T follicular helper cell (primary cell): Measurements from ENCODE around the gene BCR.

ENCODE experiments used
- DNase-seq: peaks from one replicate; pipeline ENCODE4 v3.0.0-alpha.2; 2020; ENCODE audit warnings: low read depth

The BCR gene

DNA sequence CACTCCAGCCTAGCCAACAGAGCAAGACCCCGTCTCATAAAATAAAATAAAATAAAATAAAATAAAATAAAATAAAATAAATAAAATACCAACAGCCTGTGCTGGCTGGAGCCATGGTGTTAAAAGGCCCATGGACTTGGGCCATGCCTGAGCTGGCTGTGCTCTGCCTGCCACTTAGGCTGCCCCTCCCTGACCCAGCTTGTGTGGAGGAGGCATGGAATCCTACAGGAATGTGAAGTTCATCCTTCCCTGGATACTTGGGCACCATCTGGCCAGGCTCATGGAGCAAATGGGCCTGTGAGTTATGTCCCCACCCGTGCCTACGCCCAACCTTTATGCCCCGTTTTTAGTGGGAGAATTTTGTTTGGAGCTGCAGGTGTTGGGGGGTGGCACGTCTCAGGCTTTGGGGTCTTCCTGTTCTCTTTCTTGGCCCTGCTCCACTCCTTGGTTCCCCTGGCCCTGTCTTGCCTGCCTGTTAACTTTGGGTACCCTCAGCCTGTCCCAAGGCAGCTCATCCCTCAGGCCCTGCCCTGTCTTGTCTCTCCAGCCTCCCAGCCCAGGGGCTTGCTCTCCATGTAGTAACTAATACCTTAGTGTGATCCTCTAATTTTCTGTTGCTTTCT lies 51.3 kb downstream of the BCR start:
- DNase-seq: no peak

DNA sequence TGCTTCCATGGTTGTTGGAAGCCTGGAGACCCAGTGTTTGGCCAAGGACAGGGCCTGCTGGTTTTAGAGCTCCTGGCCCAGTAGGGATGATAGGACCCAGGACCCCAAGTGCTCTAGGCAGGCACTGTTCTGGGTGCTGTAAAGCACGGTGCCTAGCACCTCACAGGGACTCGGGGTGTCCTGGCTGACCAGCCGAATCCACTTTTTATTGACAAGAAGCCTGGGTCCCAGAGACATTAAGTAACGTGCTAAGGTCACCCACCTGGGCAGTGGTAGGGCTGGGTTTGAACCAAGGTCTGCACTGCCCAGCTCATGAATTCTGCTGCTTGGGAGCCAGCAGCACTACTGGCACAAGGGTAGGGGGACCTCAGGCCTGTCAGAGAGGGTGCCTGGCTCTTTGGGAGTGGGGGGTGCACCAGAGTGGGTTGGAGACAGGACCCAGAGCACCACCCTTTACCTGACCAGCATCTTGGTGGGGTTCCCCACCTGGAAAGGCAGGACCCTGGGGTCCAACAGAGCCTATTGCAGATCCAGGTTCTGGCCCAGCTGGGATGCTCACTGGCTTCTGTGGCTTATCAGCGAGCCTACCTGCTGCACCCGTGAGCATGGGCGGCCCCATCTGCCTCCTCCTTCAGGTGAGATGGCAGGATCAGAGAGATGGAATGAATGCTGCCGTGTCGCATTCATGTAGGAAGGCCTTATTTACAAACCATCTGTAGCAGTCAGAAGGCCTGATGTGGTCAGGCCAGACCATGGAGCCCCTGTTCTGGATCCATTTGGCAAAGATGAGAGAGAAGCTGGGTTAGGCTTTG lies 52.0 kb downstream of the BCR start:
- no peak for DNase-seq

DNA sequence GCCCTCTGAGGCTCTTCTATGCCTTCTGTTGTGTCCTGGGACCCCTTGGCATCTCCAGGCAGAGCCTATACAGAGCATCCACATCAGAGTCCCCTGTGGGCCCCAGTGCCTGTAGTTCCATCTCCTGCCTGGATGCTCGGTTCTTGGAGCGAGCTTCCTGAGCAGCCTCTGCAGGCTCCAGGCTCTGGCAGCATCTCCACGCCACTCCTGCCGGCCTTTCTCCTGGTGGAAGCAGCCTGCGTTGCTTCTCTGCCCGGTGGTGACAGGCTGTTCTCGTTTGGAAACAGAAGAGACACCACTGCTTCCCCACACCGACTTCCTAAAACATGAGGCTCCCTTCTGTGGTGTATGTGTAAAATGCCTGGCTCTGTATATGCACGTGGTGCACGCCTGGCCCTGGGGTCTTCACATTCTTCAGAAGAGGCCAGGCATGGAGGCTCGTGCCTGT lies 52.8 kb downstream of the BCR start:
- no peak for DNase-seq

DNA sequence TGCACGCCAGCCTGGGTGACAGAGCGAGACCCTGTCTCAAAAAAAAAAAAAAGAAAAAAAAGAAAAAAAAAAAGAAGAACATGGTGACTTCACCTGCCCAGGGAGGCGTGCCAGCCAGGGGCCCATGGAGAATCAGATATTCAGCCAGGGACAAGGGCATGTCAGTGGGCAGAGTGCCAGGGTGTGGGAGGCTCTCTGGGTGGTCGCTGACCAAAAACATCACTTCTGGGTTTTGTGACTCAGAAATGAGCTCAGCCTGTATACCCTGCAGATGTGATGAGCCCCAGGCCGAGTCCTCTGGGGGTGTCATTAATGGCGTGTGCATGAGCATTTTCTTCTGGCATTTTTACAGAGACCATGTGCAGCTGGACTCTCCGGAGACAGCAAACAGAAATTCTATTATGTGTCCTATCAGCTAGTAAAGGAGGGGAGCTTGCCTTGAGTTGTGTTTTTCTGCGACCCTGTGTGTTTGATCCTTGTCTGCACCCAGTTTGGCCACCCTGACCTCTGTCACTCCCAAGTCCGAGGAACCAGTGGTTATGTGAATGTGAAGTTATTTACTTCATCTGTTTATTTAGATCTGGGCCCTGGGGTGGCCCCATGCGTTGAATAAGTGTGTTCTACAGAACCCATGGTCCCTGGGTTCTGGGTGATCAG lies 53.6 kb downstream of the BCR start:
- DNase-seq: no peak

DNA sequence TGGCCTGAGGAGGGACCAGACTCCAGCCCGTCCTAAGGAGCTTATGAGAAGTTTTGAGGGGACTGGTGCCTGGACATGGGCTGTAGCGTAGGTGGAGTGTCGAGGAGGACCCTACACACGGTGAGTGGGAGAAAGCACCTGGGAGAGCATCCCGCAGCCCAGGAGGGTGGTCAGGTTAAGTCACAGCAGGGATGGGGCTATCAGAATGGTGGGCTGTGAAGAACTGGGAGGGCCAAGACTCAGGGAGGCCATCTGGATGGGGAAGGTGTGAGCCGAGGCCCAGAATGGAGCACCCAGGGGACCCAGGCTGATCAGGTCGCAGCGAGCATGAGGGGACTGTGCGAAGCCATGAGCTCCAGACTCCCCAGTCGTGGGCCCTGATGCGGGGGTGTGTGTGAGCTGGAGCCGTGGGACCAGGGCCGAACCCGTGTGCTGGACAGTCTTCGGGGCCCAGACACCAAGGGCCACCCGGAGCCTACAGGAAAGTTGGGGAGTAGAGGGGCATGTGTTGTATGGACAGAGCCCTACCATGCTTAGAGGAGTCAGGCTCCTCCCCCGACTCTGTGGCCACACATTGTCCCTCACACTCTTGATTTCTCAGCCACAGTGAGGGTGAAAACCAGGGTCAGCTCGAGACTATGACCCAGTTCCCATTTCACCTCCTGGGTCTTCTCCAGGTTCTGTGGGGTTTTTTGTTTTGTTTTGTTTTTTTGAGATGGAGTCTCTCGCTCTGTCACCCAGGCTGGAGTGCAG lies 54.3 kb downstream of the BCR start:
- no peak for DNase-seq

DNA sequence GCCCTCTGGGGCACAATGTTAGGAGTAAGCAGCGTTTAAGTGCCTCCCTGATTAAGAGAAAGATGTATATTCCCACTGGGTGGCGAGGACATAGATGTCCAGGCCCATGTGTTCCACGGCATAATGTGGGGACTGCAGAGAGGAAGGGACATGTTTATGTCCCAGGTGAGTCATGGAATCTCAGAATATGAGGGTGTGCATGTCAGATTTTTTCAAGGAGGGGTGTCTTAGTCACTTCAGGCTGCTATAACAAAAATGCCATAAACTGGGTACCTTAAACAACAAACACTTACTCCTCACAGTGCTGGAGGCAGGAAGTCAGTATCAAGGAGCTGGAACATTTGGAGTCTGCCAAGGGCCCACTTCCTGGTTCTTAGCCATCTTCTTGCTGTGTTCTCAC lies 55.1 kb downstream of the BCR start:
- DNase-seq: no peak

DNA sequence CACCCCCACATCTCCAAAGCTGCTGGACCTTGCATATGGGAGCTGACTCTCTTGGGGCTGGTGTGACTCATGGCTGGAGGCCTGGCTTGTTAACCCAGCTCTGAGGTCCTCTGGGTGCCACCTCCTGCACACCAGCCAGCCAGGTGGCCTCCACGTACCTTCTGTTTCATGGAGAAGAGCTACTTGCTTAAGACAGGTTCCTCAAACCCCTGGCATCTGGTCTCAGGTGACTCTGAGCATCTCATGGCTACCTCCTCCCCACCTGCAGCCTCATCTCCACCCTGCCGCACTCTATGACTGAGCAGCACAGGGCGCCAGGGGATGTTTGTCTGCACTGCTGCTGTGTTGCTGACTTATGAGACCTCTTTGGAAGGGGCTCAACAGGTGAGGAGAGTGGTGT lies 55.7 kb downstream of the BCR start:
- no peak for DNase-seq

DNA sequence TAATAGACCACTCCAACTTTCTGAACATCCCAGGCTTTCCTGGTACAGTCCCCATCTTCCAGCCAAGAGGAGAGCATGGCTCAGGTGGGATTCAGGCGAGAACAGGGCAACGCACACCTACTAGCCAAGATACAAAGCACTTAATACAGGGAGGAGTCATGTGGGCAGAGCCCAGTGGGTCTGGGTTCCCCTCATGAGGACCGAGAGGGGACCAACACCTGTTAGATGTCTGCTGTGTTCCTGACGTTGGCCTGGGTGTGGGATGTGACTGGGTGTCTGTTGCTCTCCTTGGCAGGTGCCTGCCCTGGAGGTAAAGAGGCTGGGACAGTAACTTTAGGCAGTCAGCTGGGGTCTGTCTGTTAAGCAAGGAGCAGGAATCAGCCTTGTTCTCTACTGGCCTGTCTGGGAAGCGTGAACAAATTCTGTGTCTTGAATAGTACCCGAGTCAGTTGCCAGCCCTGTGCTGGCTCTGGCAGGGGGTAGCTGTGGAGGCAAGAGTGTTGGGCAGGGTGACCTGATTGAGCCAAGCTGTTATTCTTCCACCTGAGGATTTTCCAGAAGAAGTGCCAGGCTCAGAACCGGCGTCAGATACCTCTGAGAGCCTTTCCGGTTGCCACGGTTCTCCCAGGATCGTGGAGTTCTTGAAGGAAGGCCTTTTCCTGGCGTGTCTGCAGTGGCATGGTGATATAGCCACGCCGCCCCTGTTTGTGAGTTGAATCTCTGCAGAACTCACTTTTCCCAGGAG lies 56.3 kb downstream of the BCR start:
- DNase-seq: no peak

DNA sequence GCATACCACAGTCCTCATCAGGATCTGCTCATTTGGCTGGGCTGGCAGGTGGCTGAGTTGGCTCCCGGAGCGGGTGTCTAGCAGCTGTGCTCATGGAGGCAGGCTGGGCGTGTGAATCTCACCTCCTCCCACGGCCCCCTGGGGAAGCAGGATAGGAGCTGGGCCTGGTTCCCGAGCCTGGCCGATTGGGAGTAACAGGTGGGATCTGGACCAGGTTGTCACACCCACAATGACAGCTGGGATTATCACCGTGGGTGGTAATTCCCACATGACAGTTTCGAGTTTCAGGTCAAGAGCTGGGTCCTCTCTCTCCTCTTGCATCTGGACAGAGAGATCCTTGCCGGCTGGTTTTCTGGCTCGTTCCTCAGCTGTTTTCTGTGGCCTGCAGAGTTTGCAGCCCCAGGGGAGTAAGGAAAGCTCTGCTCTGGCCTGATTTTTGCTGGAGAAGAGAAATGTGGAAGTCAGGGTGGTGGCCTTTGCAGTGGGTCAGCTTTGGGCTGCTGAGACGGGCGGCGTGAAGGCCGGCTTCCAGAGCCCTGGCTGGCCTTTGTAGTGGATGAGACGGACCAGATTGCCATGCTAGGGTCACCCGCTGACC lies 57.0 kb downstream of the BCR start:
- DNase-seq: no peak

DNA sequence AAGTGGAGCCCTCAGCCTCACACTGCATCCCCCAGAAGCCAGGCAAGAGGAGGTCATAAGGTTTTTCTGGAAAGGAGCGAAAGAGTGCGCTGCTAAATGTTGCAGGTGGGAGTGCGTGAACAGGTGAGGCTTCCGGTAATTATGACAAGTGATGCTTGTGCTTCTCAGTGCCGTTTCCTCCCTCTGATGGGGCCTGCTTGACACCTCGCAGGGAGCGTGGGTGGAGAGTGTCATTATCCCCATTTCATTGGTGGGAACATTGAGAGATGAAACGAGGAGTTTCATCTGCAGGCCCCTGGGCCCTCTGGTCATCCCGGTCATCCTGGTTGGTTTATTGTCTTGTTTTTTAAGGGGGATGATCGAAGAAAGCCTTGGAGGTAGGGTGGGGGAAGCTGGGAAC lies 57.5 kb downstream of the BCR start:
- no peak for DNase-seq

DNA sequence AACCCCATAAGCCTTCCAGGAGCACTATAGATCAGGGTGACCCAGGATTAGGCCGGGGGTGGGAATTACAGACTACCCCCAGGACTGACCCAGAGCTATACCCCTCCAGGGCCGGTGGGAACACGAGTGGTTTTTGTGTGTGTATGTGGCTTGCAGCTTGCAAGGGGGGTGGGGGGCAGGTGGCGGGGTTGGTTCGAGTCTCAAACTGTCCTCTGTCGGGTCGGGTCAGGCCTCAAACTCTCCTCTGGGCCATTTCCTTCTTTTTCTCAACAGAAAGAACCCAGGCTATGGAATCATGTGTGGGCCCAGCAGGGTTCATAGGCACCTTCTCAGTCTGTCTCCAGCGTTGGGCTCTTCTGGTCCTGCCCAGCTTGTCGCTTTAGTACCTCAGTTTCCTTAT lies 58.4 kb downstream of the BCR start:
- no peak for DNase-seq

DNA sequence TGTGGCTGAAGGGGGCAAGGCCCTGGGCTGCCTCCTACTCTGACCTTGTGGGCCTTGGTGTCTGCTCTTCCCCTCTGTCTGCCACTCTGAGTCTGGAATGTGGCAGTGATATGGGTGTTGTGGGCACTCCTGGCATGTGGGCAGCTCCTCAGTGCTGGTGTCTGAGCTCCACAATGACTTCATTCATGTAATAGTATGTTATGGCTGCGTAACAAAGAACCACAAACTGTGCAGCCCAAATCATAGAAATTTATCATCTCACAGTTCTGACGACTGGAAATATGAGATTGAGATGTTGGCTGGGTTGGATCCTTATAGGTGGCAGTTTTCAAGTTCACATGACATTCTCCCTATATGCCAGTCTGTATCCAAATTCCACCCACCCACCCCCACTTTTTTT lies 59.1 kb downstream of the BCR start:
- no peak for DNase-seq

DNA sequence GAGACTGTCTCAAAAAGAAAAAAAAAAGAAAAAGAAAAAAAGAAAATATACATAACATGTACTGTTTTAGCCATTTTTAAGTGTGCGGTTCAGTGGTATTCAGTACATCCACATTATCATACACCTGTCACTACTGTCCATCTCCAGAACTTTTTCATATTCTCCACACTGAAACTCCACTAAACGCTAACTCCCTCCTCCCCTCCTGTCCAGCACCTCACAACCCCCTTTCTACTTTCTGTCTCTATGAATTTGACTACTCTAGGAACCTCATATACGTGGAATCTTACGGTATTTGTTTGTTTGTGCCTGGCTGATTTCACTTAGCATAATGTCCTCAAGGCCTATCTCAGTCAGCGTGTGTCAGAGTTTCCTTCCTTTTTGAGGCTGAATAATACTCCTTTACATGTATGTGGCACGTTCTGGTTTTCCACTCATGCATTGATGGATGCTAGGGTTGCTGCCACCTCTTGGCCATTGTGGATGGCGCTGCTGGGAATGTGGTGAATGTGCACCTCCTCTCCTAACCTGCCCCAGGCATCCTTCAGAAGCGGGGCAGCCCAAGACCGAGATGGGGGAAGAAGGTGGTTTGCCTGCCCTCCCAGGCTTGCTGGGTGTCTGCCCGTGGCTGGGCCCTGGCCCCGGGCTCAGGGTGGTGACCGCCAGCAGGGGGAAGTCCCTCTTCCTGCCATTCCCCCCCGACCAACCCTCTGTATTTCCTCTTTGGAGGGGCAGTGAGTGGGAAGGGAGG lies 60.5 kb downstream of the BCR start:
- no peak for DNase-seq

DNA sequence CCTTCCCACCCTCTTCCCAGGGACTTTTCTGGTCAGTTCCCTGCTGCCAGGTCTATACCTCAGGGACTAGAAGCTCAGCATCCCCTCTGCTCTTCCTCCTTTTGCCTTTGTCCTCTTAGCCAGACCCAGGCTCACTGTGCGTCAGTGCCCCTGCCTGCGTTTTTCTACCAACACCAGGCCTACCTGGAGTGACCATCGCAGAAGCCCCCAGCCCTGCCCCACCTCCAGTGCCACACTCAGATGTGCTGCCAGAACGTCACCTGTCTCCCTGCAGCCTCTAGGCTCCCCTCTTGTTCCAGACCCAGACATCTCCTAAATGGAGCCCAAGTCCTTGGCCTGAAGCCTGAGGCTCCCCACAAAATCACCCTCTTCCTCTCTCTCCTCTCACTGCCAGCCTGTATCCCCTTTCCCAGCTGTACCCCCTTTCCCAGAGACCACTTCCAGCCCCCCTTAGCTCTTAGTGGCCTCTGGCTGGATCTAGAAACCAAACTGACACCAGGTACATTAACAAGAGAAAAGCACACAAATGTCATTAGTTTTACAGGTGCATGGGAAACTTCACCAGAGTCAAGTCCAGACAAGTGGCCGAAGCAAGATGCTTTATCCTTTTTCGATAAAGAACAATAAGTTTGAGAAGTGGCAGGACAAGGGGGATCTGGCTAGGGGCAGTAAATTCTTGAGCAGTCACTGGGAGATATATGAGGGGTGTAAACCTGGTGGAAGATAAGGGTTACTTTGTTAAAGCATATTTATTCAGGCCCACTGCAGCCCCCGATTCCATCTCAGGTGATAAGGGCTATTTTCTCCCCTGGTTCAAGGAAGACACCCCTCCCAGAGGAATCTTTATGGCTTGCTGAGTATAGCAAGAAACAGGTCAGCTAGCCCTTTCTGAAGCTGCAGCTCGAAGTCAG lies 61.5 kb downstream of the BCR start:
- DNase-seq: no peak

DNA sequence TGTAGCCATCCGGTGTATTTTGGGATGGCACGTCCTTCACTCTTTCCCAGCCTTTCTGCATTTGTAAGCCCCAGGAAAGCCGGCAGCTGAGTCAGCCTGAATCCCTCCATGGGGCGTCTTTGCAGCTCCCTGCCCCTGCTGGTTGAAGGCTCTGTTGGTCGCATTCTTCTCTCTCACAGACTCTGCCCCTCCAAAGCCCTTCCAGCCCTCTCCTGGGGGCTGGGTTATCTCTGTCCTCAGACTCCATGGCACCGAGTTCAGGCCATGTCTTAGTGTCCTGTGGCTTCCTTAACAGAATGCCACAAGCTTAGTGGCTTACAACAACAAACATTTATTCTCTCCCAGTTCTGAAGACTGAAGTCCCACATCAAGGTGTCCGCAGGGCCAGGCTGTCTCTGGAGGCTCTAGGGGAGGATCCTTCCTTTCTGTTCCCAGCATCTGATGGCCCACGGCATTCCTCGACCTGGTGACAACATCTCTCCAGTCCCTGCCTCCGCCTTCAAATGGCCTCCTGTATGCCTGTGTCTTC lies 62.2 kb downstream of the BCR start:
- no peak for DNase-seq

DNA sequence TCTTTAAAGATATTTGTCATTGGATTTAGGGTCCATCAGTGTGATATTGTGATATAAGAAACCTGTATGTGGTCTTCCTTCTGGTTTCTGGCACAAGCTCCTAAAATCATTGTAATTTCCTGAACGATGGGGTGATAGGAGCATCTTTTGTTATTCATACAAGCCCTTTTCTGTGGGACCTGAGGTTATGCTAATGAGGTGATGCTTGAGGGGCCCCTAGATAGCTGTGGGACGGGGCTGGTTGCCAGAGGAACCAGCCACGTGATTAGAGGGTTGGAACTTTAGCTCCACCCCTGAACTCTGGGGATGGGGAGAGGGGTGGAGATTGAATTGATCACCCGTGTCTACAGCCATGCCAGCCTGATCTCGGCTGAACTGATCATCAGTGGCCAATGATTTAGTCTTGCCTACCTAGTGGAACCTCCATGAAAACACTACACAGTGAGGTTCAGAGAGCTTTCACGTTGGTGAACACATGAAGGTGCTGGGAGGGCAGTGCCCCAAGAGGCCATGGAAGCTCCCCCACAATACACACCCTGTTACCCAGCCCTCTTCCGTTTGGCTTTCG lies 62.8 kb downstream of the BCR start:
- peak; percentile 66 for DNase-seq

DNA sequence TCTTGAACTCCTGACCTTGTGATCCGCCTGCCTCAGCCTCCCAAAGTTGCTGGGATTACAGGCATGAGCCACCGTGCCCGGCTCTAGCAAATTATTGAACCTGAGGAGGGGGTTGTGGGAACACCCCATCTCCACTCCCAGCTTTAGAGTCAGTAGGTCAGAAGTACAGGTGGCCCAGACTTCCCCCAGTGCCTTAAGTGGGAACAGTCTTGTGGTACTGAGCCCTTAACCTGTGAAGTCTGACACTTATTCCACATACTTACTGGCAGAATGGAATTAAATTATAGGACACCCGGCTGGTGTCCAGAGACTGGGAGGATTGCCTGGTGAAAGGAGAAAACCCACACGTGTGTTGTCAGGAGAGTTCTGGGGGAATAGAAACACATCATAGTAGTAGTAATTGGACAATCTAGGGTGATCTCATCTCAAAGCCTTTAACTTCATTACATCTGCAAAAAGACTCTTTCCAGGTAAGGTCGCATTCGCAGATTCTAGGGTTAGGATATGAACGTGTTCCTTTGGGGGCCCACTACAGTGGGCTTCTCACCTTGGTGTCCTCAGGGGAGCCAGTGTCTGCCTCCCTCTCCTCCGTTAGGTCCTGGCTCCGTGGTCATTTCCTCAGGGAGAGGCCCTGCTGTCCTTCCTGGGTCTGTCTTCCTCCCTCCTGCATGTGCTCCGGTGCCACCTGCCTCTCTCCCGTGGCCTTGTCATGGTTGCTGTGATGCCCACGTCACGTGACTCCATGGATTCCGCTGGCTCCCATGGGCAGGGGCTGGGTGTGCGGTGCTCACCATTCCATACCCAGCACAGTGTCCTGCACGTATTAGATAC lies 63.8 kb downstream of the BCR start:
- no peak for DNase-seq

DNA sequence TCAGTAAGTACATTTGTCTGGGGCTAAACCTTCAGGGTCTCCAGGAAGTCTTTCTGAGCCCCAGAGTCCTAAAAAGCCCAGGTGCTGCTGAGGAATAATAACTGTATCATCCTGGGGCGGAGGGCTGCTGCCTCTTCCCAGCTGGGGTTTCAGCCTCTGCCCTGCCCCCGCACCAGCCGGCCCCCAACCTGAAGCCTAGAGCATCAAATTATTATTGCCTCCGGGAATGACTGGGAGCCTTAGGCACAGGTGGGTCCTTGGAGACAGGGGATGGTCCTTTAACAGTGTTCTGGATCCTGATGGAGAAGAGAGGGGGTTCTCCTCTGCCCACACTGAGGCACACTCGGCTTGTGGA lies 64.4 kb downstream of the BCR start:
- no peak for DNase-seq
